SU-DHL-6 (cell line): ENCODE results near the gene PCGF5.
A peak's percentile ranks its signal among the peaks of the same experiment; 100 is the strongest.
"Not testable (repeated sequence)": the region's sequence is repeated elsewhere in the genome, so short reads cannot be mapped to it uniquely, and the experiment has no call there.

ENCODE experiments used
- H2AFZ ChIP-seq: fragments of 200-600 bp; sonication (generic); 2 replicates; pipeline ENCODE4 v1.6.1; 2014; ENCODE audit warnings: low read depth, mild to moderate bottlenecking, moderate library complexity, mixed read lengths, antibody characterized with exemption, low read length; ENCODE audit not compliant: severe bottlenecking
- H3F3A ChIP-seq: fragments of 200-600 bp; shearing (Covaris generic); 2 replicates; pipeline ENCODE4 v1.6.0; 2016; ENCODE audit warnings: antibody characterized with exemption, mild to moderate bottlenecking; ENCODE audit not compliant: insufficient read depth
- H3K27ac ChIP-seq: fragments of 200-600 bp; sonication (generic); 2 replicates; pipeline ENCODE4 v1.5.1; 2016; ENCODE audit warnings: low read depth, mild to moderate bottlenecking, low read length, moderate library complexity, mixed read lengths
- H3K27me3 ChIP-seq: fragments of 200-600 bp; sonication (generic), shearing (Covaris generic); 2 replicates; pipeline ENCODE4 v1.6.0; 2014; ENCODE audit warnings: mild to moderate bottlenecking, low read length
- H3K36me3 ChIP-seq: fragments of 200-600 bp; sonication (generic); 2 replicates; pipeline ENCODE4 v1.6.1; 2014; ENCODE audit warnings: mild to moderate bottlenecking, low read length, mixed read lengths
- H3K4me2 ChIP-seq: fragments of 300-600, 200-600 bp; shearing (Covaris generic), sonication (generic); 2 replicates; pipeline ENCODE4 v1.6.0; 2014; ENCODE audit warnings: low read length, low read depth, mild to moderate bottlenecking; ENCODE audit not compliant: poor library complexity, severe bottlenecking
- H3K4me3 ChIP-seq: fragments of 200-600 bp; sonication (generic); 2 replicates; pipeline ENCODE4 v1.5.1; 2014; ENCODE audit warnings: antibody characterized with exemption, low read length, mild to moderate bottlenecking, mixed read lengths; ENCODE audit not compliant: insufficient read depth, poor library complexity, severe bottlenecking
- H3K79me2 ChIP-seq: fragments of 200-600 bp; sonication (generic); 2 replicates; pipeline ENCODE4 v1.6.1; 2014; ENCODE audit warnings: mild to moderate bottlenecking, low read length, moderate library complexity; ENCODE audit not compliant: insufficient read depth
- H3K9ac ChIP-seq: fragments of 200-600 bp; sonication (generic); 2 replicates; pipeline ENCODE4 v1.7.0; 2014; ENCODE audit warnings: mild to moderate bottlenecking, low read length
- H3K9me2 ChIP-seq: fragments of 200-600 bp; sonication (generic); replicated peaks from 2 replicates; pipeline ENCODE4 v1.6.1; 2014; ENCODE audit warnings: low read length; ENCODE audit not compliant: insufficient read depth
- H3K9me3 ChIP-seq: fragments of 200-600 bp; sonication (generic); 2 replicates; pipeline ENCODE4 v1.6.1; 2014; ENCODE audit warnings: low read length, mixed read lengths; ENCODE audit not compliant: insufficient read depth
- H4K20me1 ChIP-seq: fragments of 200-600 bp; sonication (generic); 2 replicates; pipeline ENCODE4 v1.6.1; 2014; ENCODE audit warnings: low read depth, mild to moderate bottlenecking, antibody characterized with exemption, low read length, moderate library complexity, mixed read lengths
- EZH2phosphoT487 ChIP-seq: fragments of 200-600 bp; sonication (generic), shearing (Covaris generic); conservative IDR thresholded peaks from 2 replicates; pipeline ENCODE4 v1.6.1; 2018; ENCODE audit warnings: mild to moderate bottlenecking, antibody characterized with exemption, low read length, moderate library complexity, mixed read lengths
- TF ChIP-seq, protein P1 (sequence below): fragments of 200-600 bp; sonication (generic); IDR thresholded peaks from one replicate; pipeline ENCODE4 v1.5.1; 2017; ENCODE audit warnings: antibody characterized with exemption, mild to moderate bottlenecking, low read length, moderate library complexity; ENCODE audit not compliant: insufficient read depth, poor library complexity, severe bottlenecking

PCGF5 gene

DNA sequence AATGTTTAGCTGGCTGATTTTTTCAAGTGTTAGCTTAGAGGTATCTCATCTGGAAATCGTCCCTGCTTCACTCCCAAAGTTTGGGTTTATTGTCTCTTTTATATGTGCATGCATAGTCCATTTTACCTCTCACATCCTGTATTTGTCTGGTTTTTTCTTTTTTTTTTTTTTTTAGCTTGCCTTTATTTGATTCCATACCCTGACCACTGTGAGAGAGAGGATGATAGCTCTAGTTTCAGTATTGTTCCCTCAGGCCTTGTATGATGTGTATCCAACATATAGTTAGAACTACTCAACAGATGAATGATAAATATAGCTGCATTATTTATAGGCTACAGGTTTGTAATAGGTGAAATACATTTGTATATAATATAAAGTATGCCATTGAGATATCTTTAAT, 29.9 kb downstream of the PCGF5 start:
- Histone ChIP-seq H3K27me3 (no peaks in the 10 kb centered on the region), H3F3A (no peaks in the 10 kb centered on the region), H3K9me2 (no peaks in the 10 kb centered on the region), H2AFZ (no peak overlapping the region), H3K4me2 (no peak overlapping the region), H3K9ac (no peak overlapping the region), H3K9me3 (no peaks in the 10 kb centered on the region; the same call in 1 of the 2 replicates), H3K4me3 (no peak overlapping the region), H3K27ac (no peak overlapping the region), H4K20me1 (no peaks in the 10 kb centered on the region), H3K79me2 (no peaks in the 10 kb centered on the region), H3K36me3 (0 out of 2 replicates have a peak, but pooled peaks cover under 1% of the 10 kb centered on the region)
- TF ChIP-seq EZH2phosphoT487 = no peak

DNA sequence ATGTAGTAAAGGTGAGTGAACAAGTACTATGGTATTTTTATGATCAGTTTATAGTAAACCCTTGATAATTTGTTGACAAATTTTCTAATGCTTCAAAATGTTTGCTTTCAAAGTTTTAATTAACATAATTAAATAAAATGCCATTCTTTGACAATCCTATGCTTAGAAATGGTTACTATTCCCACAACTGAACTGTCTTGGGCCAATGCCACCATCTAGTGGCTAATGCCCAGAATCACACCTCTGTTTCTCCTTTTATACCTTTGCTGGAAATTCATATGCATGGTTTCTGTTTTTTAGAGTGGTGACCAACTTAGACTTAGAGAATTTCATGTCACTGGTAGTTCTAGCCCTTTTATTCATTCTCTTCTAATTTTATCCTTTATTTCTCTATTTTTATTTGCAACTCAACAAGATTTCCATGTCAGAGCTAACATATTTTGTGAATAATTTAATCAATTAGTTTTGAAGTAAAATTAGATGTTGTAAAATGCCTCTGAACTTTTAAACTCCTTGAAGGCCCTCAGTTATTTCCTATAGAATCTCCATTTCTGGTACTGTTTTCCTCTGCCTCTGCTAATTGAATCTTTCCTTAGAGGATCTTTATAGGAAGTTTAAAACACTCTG, 31.1 kb downstream of the PCGF5 start:
- Histone ChIP-seq H3K27me3 (no peaks in the 10 kb centered on the region), H3K4me3 (no peak overlapping the region), H3K9ac (no peak overlapping the region), H3K27ac (no peak overlapping the region), H3F3A (no peaks in the 10 kb centered on the region), H3K9me3 (no peaks in the 10 kb centered on the region; the same call in 1 of the 2 replicates), H4K20me1 (no peaks in the 10 kb centered on the region), H3K9me2 (no peaks in the 10 kb centered on the region), H3K79me2 (no peaks in the 10 kb centered on the region), H2AFZ (no peak overlapping the region), H3K4me2 (no peak overlapping the region), H3K36me3 (0 out of 2 replicates have a peak, but pooled peaks cover 3% of the 10 kb centered on the region)
- TF ChIP-seq, protein P1, sequence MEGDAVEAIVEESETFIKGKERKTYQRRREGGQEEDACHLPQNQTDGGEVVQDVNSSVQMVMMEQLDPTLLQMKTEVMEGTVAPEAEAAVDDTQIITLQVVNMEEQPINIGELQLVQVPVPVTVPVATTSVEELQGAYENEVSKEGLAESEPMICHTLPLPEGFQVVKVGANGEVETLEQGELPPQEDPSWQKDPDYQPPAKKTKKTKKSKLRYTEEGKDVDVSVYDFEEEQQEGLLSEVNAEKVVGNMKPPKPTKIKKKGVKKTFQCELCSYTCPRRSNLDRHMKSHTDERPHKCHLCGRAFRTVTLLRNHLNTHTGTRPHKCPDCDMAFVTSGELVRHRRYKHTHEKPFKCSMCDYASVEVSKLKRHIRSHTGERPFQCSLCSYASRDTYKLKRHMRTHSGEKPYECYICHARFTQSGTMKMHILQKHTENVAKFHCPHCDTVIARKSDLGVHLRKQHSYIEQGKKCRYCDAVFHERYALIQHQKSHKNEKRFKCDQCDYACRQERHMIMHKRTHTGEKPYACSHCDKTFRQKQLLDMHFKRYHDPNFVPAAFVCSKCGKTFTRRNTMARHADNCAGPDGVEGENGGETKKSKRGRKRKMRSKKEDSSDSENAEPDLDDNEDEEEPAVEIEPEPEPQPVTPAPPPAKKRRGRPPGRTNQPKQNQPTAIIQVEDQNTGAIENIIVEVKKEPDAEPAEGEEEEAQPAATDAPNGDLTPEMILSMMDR = peak; percentile 91
- TF ChIP-seq EZH2phosphoT487 = no peak

DNA sequence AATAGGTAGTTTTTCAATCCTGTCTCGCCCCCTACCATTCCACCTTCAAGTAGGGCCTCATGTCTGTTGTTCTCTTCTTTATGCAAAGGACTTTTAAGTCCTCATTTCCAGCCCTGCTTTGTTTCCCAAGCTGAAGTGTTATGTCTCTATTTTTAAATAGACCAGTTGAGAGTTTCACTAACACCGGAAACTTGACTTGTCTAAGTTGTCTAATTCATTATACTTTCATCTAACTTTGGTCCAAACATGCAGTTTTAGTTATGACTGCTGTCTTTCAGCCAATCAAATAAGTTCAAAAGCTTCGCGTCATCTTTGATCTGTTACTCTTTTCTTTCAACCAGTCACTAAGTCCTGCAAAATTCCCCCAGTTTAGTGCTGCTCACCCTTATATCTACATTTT, 32.8 kb downstream of the PCGF5 start:
- TF ChIP-seq, protein P1 = no peak
- no peak for TF ChIP-seq EZH2phosphoT487
- H3F3A ChIP-seq = no peaks in the 10 kb centered on the region
- H3K4me2 ChIP-seq = no peak overlapping the region
- H3K9me2 ChIP-seq = no peaks in the 10 kb centered on the region
- no peaks in the 10 kb centered on the region for H3K27me3 ChIP-seq
- no peaks in the 10 kb centered on the region for H4K20me1 ChIP-seq
- no peak overlapping the region for H2AFZ ChIP-seq
- H3K79me2 ChIP-seq = no peaks in the 10 kb centered on the region
- 0 out of 2 replicates have a peak, but pooled peaks cover 3% of the 10 kb centered on the region for H3K36me3 ChIP-seq
- no peak overlapping the region for H3K9ac ChIP-seq
- no peaks in the 10 kb centered on the region; the same call in 1 of the 2 replicates for H3K9me3 ChIP-seq
- H3K27ac ChIP-seq = no peak overlapping the region
- no peak overlapping the region for H3K4me3 ChIP-seq

DNA sequence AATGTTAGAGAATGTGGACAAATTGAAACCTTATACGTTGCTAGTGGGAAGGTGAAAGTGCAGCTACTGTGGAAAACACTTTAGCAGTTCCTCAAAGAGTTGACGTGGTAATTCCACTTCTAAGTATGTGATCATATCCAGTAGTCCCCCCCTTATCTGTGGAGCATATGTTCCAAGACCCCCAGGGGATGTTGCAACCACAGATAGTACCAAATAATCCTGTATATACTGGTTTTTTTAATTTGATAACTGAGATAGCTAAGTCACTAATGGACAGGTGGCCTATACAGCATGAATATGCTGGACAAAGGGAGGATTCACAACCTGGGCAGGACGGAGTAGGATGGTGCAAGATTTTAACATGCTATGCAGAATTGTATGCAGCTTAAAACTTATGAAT, 36.8 kb downstream of the PCGF5 start:
- no peaks in the 10 kb centered on the region; the same call in 1 of the 2 replicates for H3K9me3 ChIP-seq
- H3K9me2 ChIP-seq = no peaks in the 10 kb centered on the region
- H3K9ac ChIP-seq = no peak overlapping the region
- no peak overlapping the region for H3K4me3 ChIP-seq
- H3K36me3 ChIP-seq = 0 out of 2 replicates have a peak, but pooled peaks cover 3% of the 10 kb centered on the region
- TF ChIP-seq, protein P1 = no peak
- no peak for TF ChIP-seq EZH2phosphoT487
- no peak overlapping the region for H3K4me2 ChIP-seq
- H3K27me3 ChIP-seq = no peaks in the 10 kb centered on the region
- H3F3A ChIP-seq = no peaks in the 10 kb centered on the region
- H3K27ac ChIP-seq = no peak overlapping the region
- H4K20me1 ChIP-seq = no peaks in the 10 kb centered on the region
- H3K79me2 ChIP-seq = no peaks in the 10 kb centered on the region
- no peak overlapping the region for H2AFZ ChIP-seq

DNA sequence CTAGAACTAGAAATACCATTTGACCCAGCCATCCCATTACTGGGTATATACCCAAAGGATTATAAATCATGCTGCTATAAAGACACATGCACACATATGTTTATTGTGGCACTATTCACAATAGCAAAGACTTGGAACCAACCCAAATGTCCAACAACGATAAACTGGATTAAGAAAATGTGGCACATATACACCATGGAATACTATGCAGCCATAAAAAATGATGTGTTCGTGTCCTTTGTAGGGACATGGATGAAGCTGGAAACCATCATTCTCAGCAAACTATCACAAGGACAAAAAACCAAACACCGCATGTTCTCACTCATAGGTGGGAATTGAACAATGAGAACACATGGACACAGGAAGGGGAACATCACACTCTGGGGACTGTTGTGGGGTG, 40.0 kb downstream of the PCGF5 start:
- not testable (repeated sequence) for H2AFZ ChIP-seq, H3K4me2 ChIP-seq, H3K4me3 ChIP-seq, H4K20me1 ChIP-seq, H3K79me2 ChIP-seq, H3K27ac ChIP-seq, H3K9me3 ChIP-seq, H3K9ac ChIP-seq, H3K27me3 ChIP-seq, H3K9me2 ChIP-seq, H3F3A ChIP-seq, H3K36me3 ChIP-seq
